Cardiac fibroblast (primary cell): ENCODE measurements around the gene TAGLN2.

Source experiments
- DNase-seq, 2 donors: peaks; one replicate each; pipeline versions ENCODE4 v3.0.0 to v3.0.0-alpha.2; 2010; ENCODE audit warnings: low read depth in 2 of 2
- H3K4me3 ChIP-seq, 2 donors: replicated peaks in 1 of 2; 1 replicate in 1 of 2; 2 replicates in 1 of 2; pipeline ENCODE4 v1.5.1; 2011; ENCODE audit warnings: low read depth in 2 of 2, low read length in 2 of 2, mild to moderate bottlenecking in 2 of 2, moderate library complexity in 1 of 2
- CTCF ChIP-seq: IDR thresholded peaks from one replicate; pipeline ENCODE4 v1.5.1; 2011; ENCODE audit warnings: low read depth, mild to moderate bottlenecking, low read length, inconsistent platforms

TAGLN2 gene

GRCh38 chr1:159920651-159921050, 4.7 kb downstream of the TAGLN2 start:
- no peak for DNase-seq
- TF ChIP-seq CTCF = no peak
- no peak overlapping the region for H3K4me3 ChIP-seq

- TF ChIP-seq CTCF = no peak
- H3K4me3 ChIP-seq = no peak overlapping the region
- DNase-seq = no peak
These were observed 5.1 kb downstream of the TAGLN2 start for GRCh38 chr1:159920202-159920601.

GRCh38 chr1:159919236-159919865, 6.0 kb downstream of the TAGLN2 start:
- TF ChIP-seq CTCF = no peak
- no peak for DNase-seq
- H3K4me3 ChIP-seq = no peak overlapping the region

- H3K4me3 ChIP-seq = no peak overlapping the region
- DNase-seq = no peak
- TF ChIP-seq CTCF = no peak
These were observed 6.7 kb downstream of the TAGLN2 start for GRCh38 chr1:159918352-159919200.

GRCh38 chr1:159917533-159918351, 7.6 kb downstream of the TAGLN2 start:
- TF ChIP-seq CTCF = no peak
- DNase-seq = no peak
- H3K4me3 ChIP-seq = no peak overlapping the region

GRCh38 chr1:159916242-159917051, 8.9 kb downstream of the TAGLN2 start:
- DNase-seq = peak; percentile 75 to 94
- H3K4me3 ChIP-seq = no peak overlapping the region
- TF ChIP-seq CTCF = no peak
